Mesendoderm (in vitro differentiated cells): ENCODE data around the gene CD244.

ENCODE experiments used
- DNase-seq: peaks from one replicate; pipeline ENCODE4 v3.0.0; 2013
- H2AK5ac ChIP-seq: 2 replicates; pipeline ENCODE4 v1.6.1; 2013; ENCODE audit warnings: low read length, inconsistent platforms
- H2BK120ac ChIP-seq: 2 replicates; pipeline ENCODE4 v1.6.1; 2013; ENCODE audit warnings: low read depth, mild to moderate bottlenecking, low read length, moderate library complexity, mixed read lengths
- H2BK15ac ChIP-seq: replicated peaks from 2 replicates; pipeline ENCODE4 v1.6.1; 2013; ENCODE audit warnings: low read depth, mild to moderate bottlenecking, moderate library complexity
- H2BK5ac ChIP-seq: 2 replicates; pipeline ENCODE4 v1.6.1; 2013; ENCODE audit warnings: low read length, inconsistent platforms
- H3K18ac ChIP-seq: 2 replicates; pipeline ENCODE4 v1.6.1; 2013; ENCODE audit warnings: mild to moderate bottlenecking, low read length, mixed read lengths
- H3K23ac ChIP-seq: one replicate; pipeline ENCODE4 v1.6.1; 2013; ENCODE audit warnings: low read length
- H3K27ac ChIP-seq: 2 replicates; pipeline ENCODE4 v1.5.1; 2013; ENCODE audit warnings: low read depth, mild to moderate bottlenecking, inconsistent platforms, low read length, moderate library complexity
- H3K27me3 ChIP-seq: 2 replicates; pipeline ENCODE4 v1.6.1; 2013; ENCODE audit warnings: low read length, control low read depth, mild to moderate bottlenecking, inconsistent platforms; ENCODE audit not compliant: insufficient read depth, poor library complexity
- H3K36me3 ChIP-seq: 2 replicates; pipeline ENCODE4 v1.6.1; 2013; ENCODE audit warnings: low read length, inconsistent platforms; ENCODE audit not compliant: control insufficient read depth, insufficient read depth
- H3K4ac ChIP-seq: one replicate; pipeline ENCODE4 v1.6.1; 2013; ENCODE audit warnings: low read depth, mild to moderate bottlenecking, low read length, moderate library complexity
- H3K4me1 ChIP-seq: 2 replicates; pipeline ENCODE4 v1.6.1; 2013; ENCODE audit warnings: low read depth, low read length, inconsistent platforms; ENCODE audit not compliant: control insufficient read depth
- H3K4me2 ChIP-seq: 2 replicates; pipeline ENCODE4 v1.6.1; 2013; ENCODE audit warnings: low read length
- H3K4me3 ChIP-seq: 2 replicates; pipeline ENCODE4 v1.5.1; 2013; ENCODE audit warnings: mild to moderate bottlenecking, low read length
- H3K56ac ChIP-seq: one replicate; pipeline ENCODE4 v1.6.1; 2013; ENCODE audit warnings: low read length
- H3K79me1 ChIP-seq: 2 replicates; pipeline ENCODE4 v1.6.1; 2013; ENCODE audit warnings: low read length, inconsistent platforms
- H3K79me2 ChIP-seq: 2 replicates; pipeline ENCODE4 v1.6.1; 2013; ENCODE audit warnings: mild to moderate bottlenecking, low read length; ENCODE audit not compliant: control insufficient read depth, insufficient read depth
- H3K9ac ChIP-seq: 2 replicates; pipeline ENCODE4 v1.6.1; 2013; ENCODE audit warnings: low read length, inconsistent platforms
- H4K5ac ChIP-seq: one replicate; pipeline ENCODE4 v1.6.1; 2013; ENCODE audit warnings: low read length
- H4K8ac ChIP-seq: one replicate; pipeline ENCODE4 v1.6.1; 2013; ENCODE audit warnings: low read depth, mild to moderate bottlenecking, control low read depth, low read length, moderate library complexity
- WGBS: extraction: QIAGEN DNeasy Blood & Tissue Kit; methylation state at CpG from one replicate; pipeline ENCODE4 v1.1.7; 2013; ENCODE audit warnings: low lambda C conversion rate, missing lambda C conversion rate; ENCODE audit not compliant: insufficient coverage; ENCODE audit errors: extremely low coverage; 5-methylcytosine and 5-hydroxymethylcytosine counted together

CD244 gene

GRCh38 chr1:160853754-160854153 lies 8.9 kb downstream of the CD244 start:
- Histone ChIP-seq H3K27ac (no peak overlapping the region), H4K8ac (no peak overlapping the region), H3K23ac (no peak overlapping the region), H2BK5ac (no peak overlapping the region), H3K56ac (no peak overlapping the region), H3K18ac (no peak overlapping the region), H2AK5ac (no peak overlapping the region), H3K79me2 (no peaks in the 10 kb centered on the region), H3K79me1 (no peaks in the 10 kb centered on the region), H3K36me3 (no peaks in the 10 kb centered on the region), H2BK15ac (no peak overlapping the region), H3K9ac (no peak overlapping the region), H3K27me3 (no peaks in the 10 kb centered on the region), H3K4me1 (no peaks in the 10 kb centered on the region), H2BK120ac (no peak overlapping the region), H3K4me3 (no peak overlapping the region), H3K4me2 (no peak overlapping the region), H4K5ac (no peak overlapping the region), H3K4ac (no peak overlapping the region)
- no CpG with 5 or more reads among the region's 2 CpGs for WGBS
- DNase-seq: no peak

GRCh38 chr1:160853014-160853413 lies 9.7 kb downstream of the CD244 start:
- no peak overlapping the region for H3K4ac ChIP-seq
- H2BK5ac ChIP-seq: no peak overlapping the region
- no peak overlapping the region for H3K4me2 ChIP-seq
- no peak for DNase-seq
- no peak overlapping the region for H3K56ac ChIP-seq
- H4K5ac ChIP-seq: no peak overlapping the region
- no peak overlapping the region for H2BK120ac ChIP-seq
- no peaks in the 10 kb centered on the region for H3K79me2 ChIP-seq
- no peaks in the 10 kb centered on the region for H3K4me1 ChIP-seq
- no peaks in the 10 kb centered on the region for H3K27me3 ChIP-seq
- no peak overlapping the region for H3K18ac ChIP-seq
- H3K9ac ChIP-seq: no peak overlapping the region
- H3K4me3 ChIP-seq: no peak overlapping the region
- H2BK15ac ChIP-seq: no peak overlapping the region
- H2AK5ac ChIP-seq: no peak overlapping the region
- no peaks in the 10 kb centered on the region for H3K36me3 ChIP-seq
- H3K79me1 ChIP-seq: no peaks in the 10 kb centered on the region
- no peak overlapping the region for H4K8ac ChIP-seq
- H3K23ac ChIP-seq: no peak overlapping the region
- no CpG with 5 or more reads among the region's 3 CpGs for WGBS
- no peak overlapping the region for H3K27ac ChIP-seq

- no peak for DNase-seq
- no peak overlapping the region for H3K23ac ChIP-seq
Observed at GRCh38 chr1:160850993-160851392, 11.7 kb downstream of the CD244 start.

GRCh38 chr1:160850541-160850940 lies 12.1 kb downstream of the CD244 start:
- DNase-seq: no peak
- H3K79me1 ChIP-seq: no peaks in the 10 kb centered on the region
- no peaks in the 10 kb centered on the region for H3K27me3 ChIP-seq
- no peaks in the 10 kb centered on the region for H3K4me1 ChIP-seq
- H4K5ac ChIP-seq: no peak overlapping the region
- no peaks in the 10 kb centered on the region for H3K79me2 ChIP-seq
- no peak overlapping the region for H2BK120ac ChIP-seq
- no peak overlapping the region for H3K4me3 ChIP-seq
- no peak overlapping the region for H3K56ac ChIP-seq
- H3K36me3 ChIP-seq: no peaks in the 10 kb centered on the region
- H4K8ac ChIP-seq: no peak overlapping the region
- H2BK15ac ChIP-seq: no peak overlapping the region
- H2BK5ac ChIP-seq: no peak overlapping the region
- no peak overlapping the region for H3K9ac ChIP-seq
- WGBS: no CpG with 5 or more reads among the region's 5 CpGs
- H3K18ac ChIP-seq: no peak overlapping the region
- no peak overlapping the region for H3K23ac ChIP-seq
- no peak overlapping the region for H3K4ac ChIP-seq
- H3K27ac ChIP-seq: no peak overlapping the region
- no peak overlapping the region for H3K4me2 ChIP-seq
- H2AK5ac ChIP-seq: no peak overlapping the region

More at GRCh38 chr1:160850993-160851392, 11.7 kb downstream of the CD244 start:
- H3K4me1 ChIP-seq: no peaks in the 10 kb centered on the region
- no peaks in the 10 kb centered on the region for H3K27me3 ChIP-seq
- H3K9ac ChIP-seq: no peak overlapping the region
- no peak overlapping the region for H3K27ac ChIP-seq
- WGBS: no CpG with 5 or more reads among the region's 8 CpGs
- no peaks in the 10 kb centered on the region for H3K79me2 ChIP-seq
- H4K8ac ChIP-seq: no peak overlapping the region
- H3K18ac ChIP-seq: no peak overlapping the region
- H3K4me3 ChIP-seq: no peak overlapping the region
- H2BK5ac ChIP-seq: no peak overlapping the region
- no peak overlapping the region for H2BK120ac ChIP-seq
- H3K79me1 ChIP-seq: no peaks in the 10 kb centered on the region
- H3K4me2 ChIP-seq: no peak overlapping the region
- H4K5ac ChIP-seq: no peak overlapping the region
- no peak overlapping the region for H2AK5ac ChIP-seq
- no peak overlapping the region for H2BK15ac ChIP-seq
- H3K36me3 ChIP-seq: no peaks in the 10 kb centered on the region
- H3K56ac ChIP-seq: no peak overlapping the region
- no peak overlapping the region for H3K4ac ChIP-seq

GRCh38 chr1:160846281-160846680 lies 16.4 kb downstream of the CD244 start:
- H4K5ac ChIP-seq: no peak overlapping the region
- no peak overlapping the region for H3K9ac ChIP-seq
- H2AK5ac ChIP-seq: no peak overlapping the region
- no peaks in the 10 kb centered on the region for H3K4me1 ChIP-seq
- no peak overlapping the region for H3K27ac ChIP-seq
- H3K23ac ChIP-seq: no peak overlapping the region
- no peak for DNase-seq
- no peak overlapping the region for H4K8ac ChIP-seq
- H3K4ac ChIP-seq: no peak overlapping the region
- no peaks in the 10 kb centered on the region for H3K36me3 ChIP-seq
- H3K56ac ChIP-seq: no peak overlapping the region
- no peak overlapping the region for H2BK5ac ChIP-seq
- no CpG with 5 or more reads among the region's 12 CpGs for WGBS
- no peaks in the 10 kb centered on the region for H3K79me1 ChIP-seq
- no peak overlapping the region for H3K4me3 ChIP-seq
- no peaks in the 10 kb centered on the region for H3K27me3 ChIP-seq
- no peak overlapping the region for H3K4me2 ChIP-seq
- no peak overlapping the region for H2BK15ac ChIP-seq
- H3K79me2 ChIP-seq: no peaks in the 10 kb centered on the region
- no peak overlapping the region for H3K18ac ChIP-seq
- no peak overlapping the region for H2BK120ac ChIP-seq

GRCh38 chr1:160844447-160845232 lies 18.0 kb downstream of the CD244 start:
- no peaks in the 10 kb centered on the region for H3K27me3 ChIP-seq
- H3K4me1 ChIP-seq: no peaks in the 10 kb centered on the region
- H4K8ac ChIP-seq: no peak overlapping the region
- H3K79me1 ChIP-seq: no peaks in the 10 kb centered on the region
- no peak overlapping the region for H3K18ac ChIP-seq
- H4K5ac ChIP-seq: no peak overlapping the region
- no peak overlapping the region for H3K4me2 ChIP-seq
- no peak overlapping the region for H3K4me3 ChIP-seq
- H2AK5ac ChIP-seq: no peak overlapping the region
- H3K56ac ChIP-seq: no peak overlapping the region
- H2BK5ac ChIP-seq: no peak overlapping the region
- H3K79me2 ChIP-seq: no peaks in the 10 kb centered on the region
- H2BK15ac ChIP-seq: no peak overlapping the region
- WGBS: no CpG with 5 or more reads among the region's 12 CpGs
- H3K23ac ChIP-seq: no peak overlapping the region
- no peak overlapping the region for H3K4ac ChIP-seq
- no peak for DNase-seq
- no peak overlapping the region for H3K9ac ChIP-seq
- H2BK120ac ChIP-seq: no peak overlapping the region
- H3K36me3 ChIP-seq: no peaks in the 10 kb centered on the region
- H3K27ac ChIP-seq: no peak overlapping the region
